Gastroesophageal sphincter (tissue), 4 donors: Measurements from ENCODE around the gene UBAP2. TPM values are rescaled to one million over a fixed set of nuclear protein-coding genes. Genes with fewer than 3 reads are reported as not detected.

Source experiments
- ATAC-seq: fragments of 150-250 bp; one replicate; pipeline ENCODE4 v1.9.1; 2016; ENCODE audit warnings: mild to moderate bottlenecking, moderate library complexity
- H3K27ac ChIP-seq, 4 donors: fragments of 200-600 bp; sonication (generic) in 3 of 4; 1 replicate in 3 of 4; 2 replicates in 1 of 4; pipeline ENCODE4 v1.5.1; 2016 to 2019
- H3K27me3 ChIP-seq: fragments of 200-600 bp; sonication (generic); one replicate; pipeline ENCODE4 v1.5.1; 2019
- H3K36me3 ChIP-seq, 2 donors: fragments of 200-600 bp; sonication (generic); one replicate each; pipeline ENCODE4 v1.5.1; 2019; ENCODE audit warnings: control low read depth in 1 of 2
- H3K4me1 ChIP-seq, 3 donors: fragments of 200-600 bp; sonication (generic); 1 replicate in 2 of 3; 2 replicates in 1 of 3; pipeline ENCODE4 v1.5.1; 2016 to 2019; ENCODE audit warnings: control low read depth in 2 of 3
- H3K4me3 ChIP-seq, 2 donors: fragments of 200-600 bp; sonication (generic); one replicate each; pipeline ENCODE4 v1.5.1; 2019; ENCODE audit warnings: mild to moderate bottlenecking in 1 of 2, moderate library complexity in 1 of 2
- H3K9me3 ChIP-seq, 3 donors: fragments of 200-600 bp; sonication (generic); one replicate each; pipeline ENCODE4 v1.5.1; 2017 to 2019; ENCODE audit warnings: control low read depth in 2 of 3
- CTCF ChIP-seq, 4 experiments: fragments of 200-600 bp in 2 of 4; fragments of 450-650 bp in 2 of 4; sonication (generic) in 1 of 4; IDR thresholded peaks; one replicate each; pipeline ENCODE4 v1.5.1; 2017 to 2019; ENCODE audit warnings: antibody characterized with exemption in 4 of 4, mild to moderate bottlenecking in 2 of 4, moderate library complexity in 2 of 4
- EP300 ChIP-seq: sonication (generic); formaldehyde crosslinking; IDR thresholded peaks from one replicate; pipeline ENCODE4 v1.6.1; 2017; ENCODE audit warnings: antibody characterized with exemption, mild to moderate bottlenecking
- POLR2A ChIP-seq, 2 donors: fragments of 450-650 bp; IDR thresholded peaks; one replicate each; pipeline ENCODE4 v1.6.1; 2017; ENCODE audit warnings: antibody characterized with exemption in 2 of 2, mild to moderate bottlenecking in 2 of 2, moderate library complexity in 1 of 2
- POLR2AphosphoS5 ChIP-seq: sonication (generic); formaldehyde crosslinking; IDR thresholded peaks from one replicate; pipeline ENCODE4 v1.6.1; 2017; ENCODE audit warnings: antibody characterized with exemption
- WGBS, 2 donors: methylation state at CpG; one replicate each; pipeline ENCODE4 v1.1.5; 2018; ENCODE audit warnings: low coverage in 1 of 2; 5-methylcytosine and 5-hydroxymethylcytosine counted together
- total RNA-seq, 4 donors: library from RNA; depleted of rRNA; stranded (reverse); fragments of >200 nt; gene quantifications; one replicate each; pipeline ENCODE4 v1.1.0, GENCODE V29; 2016

Gene UBAP2
- total RNA-seq, 4 donors from 2014 or later, result 27.5 to 41.5 (median 32.8) TPM

GRCh38 chr9:33908114-33908513 lies 140.6 kb downstream of the UBAP2 start:
- peaks cover 0 to 26% (median 3%) of the 10 kb centered on the region in 3 donors for H3K4me1 ChIP-seq
- no peak for TF ChIP-seq POLR2A (IDR thresholded peaks at IDR 0.05)
- no peak for TF ChIP-seq POLR2AphosphoS5
- no peak for TF ChIP-seq CTCF (IDR thresholded peaks at IDR 0.05)
- TF ChIP-seq EP300, result no peak
- H3K36me3 ChIP-seq, result peaks cover 0 to 12% of the 10 kb centered on the region in 2 donors
- no peak overlapping the region for H3K27ac ChIP-seq
- WGBS, 2 donors, result 95 to 100% methylated on average over 3 of the region's 3 CpGs
- H3K4me3 ChIP-seq, result no peak overlapping the region
- ATAC-seq, result no peak
- no peaks in the 10 kb centered on the region for H3K27me3 ChIP-seq
- no peaks in the 10 kb centered on the region for H3K9me3 ChIP-seq

- Histone ChIP-seq H3K4me1 (peaks cover 0 to 26% (median 3%) of the 10 kb centered on the region in 3 donors), H3K27ac (no peak overlapping the region), H3K9me3 (no peaks in the 10 kb centered on the region), H3K36me3 (peaks cover 0 to 6% of the 10 kb centered on the region in 2 donors), H3K27me3 (no peaks in the 10 kb centered on the region), H3K4me3 (no peak overlapping the region)
- WGBS, 2 donors, result 68 to 84% methylated on average over 4 of the region's 4 CpGs
- TF ChIP-seq CTCF (IDR thresholded peaks at IDR 0.05), result no peak
- TF ChIP-seq EP300, result no peak
- TF ChIP-seq POLR2AphosphoS5, result no peak
- no peak for TF ChIP-seq POLR2A (IDR thresholded peaks at IDR 0.05)
- no peak for ATAC-seq
Measured at GRCh38 chr9:33907347-33907746, 141.3 kb downstream of the UBAP2 start.

- Histone ChIP-seq H3K4me3 (no peak overlapping the region), H3K9me3 (no peaks in the 10 kb centered on the region), H3K4me1 (peaks cover 0 to 26% (median 3%) of the 10 kb centered on the region in 3 donors), H3K27ac (no peak overlapping the region), H3K27me3 (no peaks in the 10 kb centered on the region), H3K36me3 (peaks cover 0 to 8% of the 10 kb centered on the region in 2 donors)
- TF ChIP-seq EP300, result no peak
- TF ChIP-seq POLR2AphosphoS5, result no peak
- ATAC-seq, result no peak
- 83 to 100% methylated on average over 1 to 2 of the region's 2 CpGs for WGBS, 2 donors
Measured at GRCh38 chr9:33906769-33907168, 141.9 kb downstream of the UBAP2 start.

- 85 to 100% methylated on average over 1 of the region's 1 CpG for WGBS, 2 donors
- TF ChIP-seq POLR2AphosphoS5 (no peak), CTCF (IDR thresholded peaks at IDR 0.05) (no peak), EP300 (no peak), POLR2A (IDR thresholded peaks at IDR 0.05) (no peak)
- Histone ChIP-seq H3K27me3 (no peaks in the 10 kb centered on the region), H3K9me3 (no peaks in the 10 kb centered on the region), H3K4me1 (peaks cover 0 to 26% (median 3%) of the 10 kb centered on the region in 3 donors), H3K4me3 (no peak overlapping the region), H3K27ac (no peak overlapping the region), H3K36me3 (peaks cover 0 to 24% of the 10 kb centered on the region in 2 donors)
- ATAC-seq, result no peak
Measured at GRCh38 chr9:33905137-33905536, 143.6 kb downstream of the UBAP2 start.

- Histone ChIP-seq H3K27me3 (no peaks in the 10 kb centered on the region), H3K4me3 (no peak overlapping the region), H3K27ac (no peak overlapping the region), H3K36me3 (peaks cover 0 to 34% of the 10 kb centered on the region in 2 donors), H3K9me3 (no peaks in the 10 kb centered on the region), H3K4me1 (peaks cover 0 to 26% (median 3%) of the 10 kb centered on the region in 3 donors)
- no peak for TF ChIP-seq POLR2A (IDR thresholded peaks at IDR 0.05)
- no peak for TF ChIP-seq POLR2AphosphoS5
- no peak for TF ChIP-seq CTCF (IDR thresholded peaks at IDR 0.05)
- no peak for TF ChIP-seq EP300
- WGBS, 2 donors, result 74 to 75% methylated on average over 4 of the region's 4 CpGs
- no peak for ATAC-seq
Measured at GRCh38 chr9:33903157-33903780, 145.4 kb downstream of the UBAP2 start.
